ENCODE data around the gene PARP12.

Gene PARP12

DNA sequence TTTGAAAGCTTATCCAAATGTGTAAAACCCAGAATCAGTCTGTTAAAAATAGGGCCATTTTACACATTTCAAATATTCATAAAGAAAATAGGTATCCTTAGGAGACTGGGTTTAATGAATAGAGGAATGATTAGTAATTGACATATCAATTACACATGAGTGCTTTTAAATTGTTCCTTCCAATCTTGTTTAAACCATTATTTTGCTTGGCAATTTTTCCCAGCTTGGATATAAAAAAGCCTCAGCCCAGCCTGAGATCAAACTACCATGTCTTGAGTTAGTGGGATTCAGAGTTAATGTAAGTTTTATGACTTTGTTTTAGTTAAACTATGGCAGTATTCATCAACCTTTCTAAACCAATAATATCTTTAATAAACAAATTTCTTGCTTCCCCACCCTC lies 28.3 kb downstream of the PARP12 start:
- DNase-seq, result no peak

DNA sequence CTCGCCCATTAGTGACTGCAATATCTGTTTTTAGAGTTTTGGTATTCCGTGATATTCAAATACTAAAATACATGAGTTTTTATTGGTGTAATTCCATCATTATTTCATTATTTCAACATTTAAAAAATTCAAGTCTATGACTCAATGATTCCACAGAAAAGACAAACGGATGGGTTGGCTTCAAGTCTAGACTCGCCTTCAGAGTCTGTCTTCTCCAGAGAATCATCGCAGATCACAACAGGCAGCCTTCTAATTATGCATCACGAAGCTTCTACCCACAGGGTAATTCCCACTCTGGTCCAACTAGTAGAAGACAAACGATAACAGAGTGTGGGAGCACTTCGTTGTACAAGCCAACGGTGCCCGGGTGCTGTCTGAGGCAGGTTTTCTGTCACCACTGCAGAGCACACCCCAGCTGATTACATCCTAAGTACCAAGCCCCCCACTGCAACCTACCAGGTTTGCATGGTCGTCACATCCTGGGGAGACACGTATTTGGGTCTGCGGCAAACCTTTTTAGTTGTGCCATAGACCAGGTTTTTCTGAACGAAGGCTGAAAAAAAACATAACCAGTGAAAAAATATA lies 28.9 kb downstream of the PARP12 start:
- DNase-seq, result no peak

DNA sequence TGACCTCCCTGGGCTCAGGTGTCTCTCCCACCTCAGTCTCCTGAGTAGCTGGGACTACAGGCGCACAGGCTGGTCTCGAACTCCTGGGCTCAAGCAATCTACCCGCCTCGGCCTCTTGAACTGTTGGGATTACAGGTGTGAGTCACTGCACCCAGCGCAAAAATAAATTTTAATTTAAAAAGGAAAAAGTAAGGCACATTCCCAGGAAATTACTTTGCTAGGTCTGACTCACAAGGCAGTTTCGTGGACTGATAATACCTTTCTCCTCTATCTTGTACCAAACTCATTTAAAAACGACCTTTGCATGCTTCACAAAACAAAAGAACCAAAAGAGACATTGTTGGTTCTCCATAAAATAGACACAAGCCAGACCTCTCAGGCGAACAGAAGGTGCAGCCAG lies 29.7 kb downstream of the PARP12 start:
- DNase-seq, result no peak

DNA sequence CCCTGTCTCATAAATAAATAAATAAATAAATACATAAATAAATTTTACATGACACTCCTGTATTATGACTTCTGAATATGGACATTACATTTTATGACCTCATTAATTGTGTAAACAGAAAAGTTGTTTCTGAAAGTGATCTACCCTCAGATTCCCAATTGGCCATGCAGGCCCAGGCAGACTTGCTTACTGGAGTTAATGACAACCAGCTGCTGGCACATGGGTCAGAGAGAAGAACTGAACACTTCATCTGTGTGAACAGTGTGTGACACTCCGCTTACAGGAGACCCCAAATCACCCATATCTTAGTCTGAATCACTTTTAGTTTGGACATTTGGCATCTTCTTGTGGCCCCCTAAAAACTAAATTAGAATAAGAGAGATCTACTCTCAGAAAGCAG lies 31.4 kb downstream of the PARP12 start:
- DNase-seq, result no peak

DNA sequence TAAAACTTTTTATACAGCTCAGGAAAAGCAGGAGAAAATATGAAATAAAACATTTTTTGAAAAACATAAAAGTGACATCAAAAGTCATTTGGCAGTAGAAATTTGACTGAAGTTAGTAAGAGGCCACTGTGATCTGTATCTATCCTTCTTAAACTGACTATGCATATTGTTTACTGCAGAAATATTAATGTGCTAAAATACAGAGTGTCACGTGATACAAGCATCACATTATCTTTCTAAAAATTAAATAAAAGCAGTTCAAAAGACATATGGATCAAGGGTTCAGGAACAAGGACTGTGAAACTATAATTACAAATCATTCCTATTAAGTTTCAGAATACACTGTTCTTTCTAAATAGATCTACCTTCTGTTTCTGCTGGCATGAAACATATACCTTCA lies 33.7 kb downstream of the PARP12 start:
- no peak for DNase-seq

DNA sequence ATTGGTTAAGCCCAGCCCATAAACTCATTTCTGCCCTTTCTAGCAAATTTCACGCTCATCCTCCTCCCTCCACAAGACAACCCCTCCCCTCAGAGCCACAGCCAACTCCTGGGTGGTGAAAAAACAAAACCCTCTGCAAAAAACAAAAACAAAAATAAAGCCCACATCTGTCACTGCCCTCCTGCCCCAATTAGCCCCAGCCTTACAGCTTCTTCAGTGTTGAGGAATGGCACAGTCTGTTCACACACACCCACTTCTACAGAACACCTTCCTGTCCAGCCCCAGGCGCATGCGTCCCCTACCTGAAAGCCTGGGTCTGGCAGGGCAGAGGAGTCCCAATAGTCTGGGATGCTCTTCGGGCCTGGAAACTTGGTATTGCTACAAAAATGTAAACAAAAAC lies 34.4 kb downstream of the PARP12 start:
- no peak for DNase-seq

DNA sequence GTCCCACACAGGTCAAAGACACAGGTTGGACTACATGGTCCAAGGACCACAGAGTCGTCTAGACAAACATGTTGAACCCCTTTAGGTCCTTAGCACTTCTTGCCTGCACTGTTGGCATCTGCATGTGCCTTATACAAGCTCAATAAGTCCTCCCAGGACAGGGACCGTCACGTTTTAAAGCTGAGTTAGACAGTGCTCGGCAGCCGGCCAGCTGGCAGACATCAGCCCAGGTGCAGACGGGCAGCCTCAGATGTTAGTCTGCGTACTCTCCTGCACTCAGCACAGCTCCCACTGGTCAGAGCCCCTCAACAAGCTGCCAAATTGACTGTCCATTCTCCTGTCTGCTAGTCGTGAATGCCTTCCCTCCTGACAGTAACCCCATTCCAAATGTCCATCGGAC lies 34.9 kb downstream of the PARP12 start:
- no peak for DNase-seq

DNA sequence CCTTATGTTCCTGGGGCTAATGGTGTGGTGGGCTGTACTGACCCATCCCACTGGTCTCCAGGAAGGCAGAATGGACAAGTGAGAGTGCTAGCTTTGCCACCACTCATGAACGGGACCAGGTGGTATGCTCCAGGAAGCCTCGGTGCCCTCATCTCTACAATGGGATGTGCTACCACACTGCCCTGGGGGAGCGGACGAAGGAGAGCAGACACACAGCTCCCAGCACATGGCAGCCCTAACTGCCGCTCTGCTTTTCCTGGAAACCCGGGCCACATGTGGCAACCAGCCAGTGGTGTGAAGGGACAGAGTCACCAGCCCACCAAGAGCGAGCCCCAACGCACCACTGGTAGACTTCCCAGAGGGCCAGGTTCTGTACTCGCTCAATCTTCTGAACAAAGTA lies 35.8 kb downstream of the PARP12 start:
- no peak for DNase-seq

DNA sequence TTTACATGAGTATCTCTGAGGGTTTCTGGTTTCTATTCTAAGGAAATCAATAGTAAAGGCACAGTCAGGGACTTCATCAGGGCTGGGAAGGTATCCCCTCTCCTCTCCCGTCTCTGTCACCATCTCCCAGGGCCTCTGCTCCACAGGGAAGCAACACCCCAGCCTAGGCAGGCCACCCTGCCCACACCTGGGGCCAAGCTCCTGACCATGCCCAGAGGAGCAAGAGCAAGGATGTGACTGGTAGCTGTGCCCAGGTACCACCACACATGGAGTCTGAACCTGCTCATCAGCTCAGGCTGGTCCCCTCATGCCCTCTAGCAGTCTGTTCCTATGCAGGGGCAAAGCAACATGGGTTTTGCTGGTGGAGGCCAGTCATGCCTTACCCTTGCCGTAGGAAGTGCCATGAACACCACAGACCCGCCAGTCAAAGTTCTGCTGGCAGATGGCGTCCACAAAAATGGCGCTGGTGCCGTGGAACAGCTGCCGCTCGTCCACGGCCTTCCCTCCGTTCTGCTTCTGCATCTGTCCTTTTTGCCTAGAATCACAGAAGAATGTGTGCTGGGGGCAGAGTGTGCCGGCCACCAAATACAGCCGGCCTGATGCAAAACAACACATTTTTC lies 36.8 kb downstream of the PARP12 start:
- no peak for DNase-seq

DNA sequence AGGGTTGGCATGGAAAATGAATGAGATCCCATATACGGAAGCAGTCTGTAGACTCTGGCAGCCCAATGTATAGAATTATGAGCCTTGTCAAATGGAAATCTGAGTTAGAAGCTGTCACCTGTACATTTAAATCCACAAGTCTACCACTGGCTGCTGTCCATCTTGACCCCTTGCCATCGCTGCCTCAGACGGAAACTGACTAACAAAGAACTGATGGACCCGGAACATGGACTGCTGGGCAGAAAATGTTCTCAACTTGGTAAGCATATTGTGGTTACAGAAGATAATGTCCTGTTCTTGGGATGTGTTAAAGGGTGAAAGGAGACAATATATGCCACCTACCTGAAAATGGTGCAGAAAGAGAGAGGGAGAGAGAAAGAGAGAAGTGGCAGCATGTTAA lies 37.5 kb downstream of the PARP12 start:
- no peak for DNase-seq

DNA sequence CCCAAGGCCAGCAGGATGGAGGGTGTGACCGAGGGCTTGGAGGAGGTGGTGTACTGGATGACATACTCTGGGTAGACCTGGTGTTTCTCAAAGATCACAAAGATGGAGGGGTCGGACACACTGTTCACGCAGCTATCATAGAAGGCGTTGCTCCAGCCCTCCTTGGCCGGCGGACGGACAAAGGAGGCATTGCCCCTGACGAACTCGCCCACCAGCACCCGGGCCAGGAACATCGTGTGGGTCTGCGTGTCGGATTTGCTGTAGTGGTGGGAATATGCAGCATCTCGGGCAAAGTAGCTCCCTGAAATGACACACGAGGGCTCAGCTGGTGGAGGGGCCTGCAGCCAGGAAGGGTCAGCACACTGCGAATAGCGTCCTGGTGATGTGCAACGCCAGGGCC lies 38.2 kb downstream of the PARP12 start:
- DNase-seq, result no peak

DNA sequence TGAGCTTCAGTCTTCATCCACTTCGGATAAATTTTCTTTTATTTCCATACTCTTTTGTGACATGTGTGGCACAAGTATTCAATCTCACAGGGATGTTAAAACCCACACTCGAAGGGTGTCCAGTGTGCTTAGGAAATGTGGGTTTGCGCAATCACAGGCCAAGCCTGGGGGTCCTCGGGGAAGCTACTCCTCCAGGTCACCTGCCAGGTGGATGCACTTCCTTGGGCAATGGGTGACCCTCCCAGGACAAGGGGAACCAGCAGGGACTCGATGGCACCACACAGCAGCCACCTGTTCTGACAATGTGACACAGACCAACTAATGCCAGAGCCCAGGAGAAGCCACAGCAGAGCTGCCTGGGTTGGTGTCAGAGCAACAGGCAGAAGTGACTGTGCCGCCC lies 39.0 kb downstream of the PARP12 start:
- DNase-seq, result no peak

DNA sequence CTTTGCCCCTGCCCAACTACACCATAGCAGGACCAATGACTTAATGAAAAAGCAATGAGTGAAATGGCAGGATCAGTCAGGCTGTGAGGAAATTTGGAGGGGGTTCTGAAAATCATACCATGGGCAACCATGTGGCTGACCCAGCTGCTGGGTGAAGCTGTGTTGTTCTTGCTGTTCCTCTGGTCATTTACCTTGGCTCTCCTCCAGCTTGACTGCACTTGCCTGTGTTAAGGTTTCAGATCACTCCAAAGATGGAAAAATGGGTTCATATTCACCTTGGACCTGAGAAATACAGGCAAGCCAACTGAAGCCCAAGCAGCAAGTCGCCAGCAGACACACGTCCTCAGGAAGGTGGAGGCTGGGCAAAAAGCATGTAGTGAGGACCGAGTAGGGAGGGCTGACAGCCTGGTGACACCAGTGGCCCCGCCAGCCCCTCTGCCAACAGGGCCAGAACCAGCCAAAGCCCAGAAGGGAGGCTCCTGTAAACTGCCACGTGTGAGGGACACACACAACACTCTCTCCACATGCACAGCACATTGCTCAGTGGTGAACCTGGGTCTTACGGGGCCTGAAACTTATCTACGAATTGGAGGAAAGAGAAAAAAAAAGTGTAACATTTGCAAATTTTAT lies 40.1 kb downstream of the PARP12 start:
- no peak for DNase-seq

DNA sequence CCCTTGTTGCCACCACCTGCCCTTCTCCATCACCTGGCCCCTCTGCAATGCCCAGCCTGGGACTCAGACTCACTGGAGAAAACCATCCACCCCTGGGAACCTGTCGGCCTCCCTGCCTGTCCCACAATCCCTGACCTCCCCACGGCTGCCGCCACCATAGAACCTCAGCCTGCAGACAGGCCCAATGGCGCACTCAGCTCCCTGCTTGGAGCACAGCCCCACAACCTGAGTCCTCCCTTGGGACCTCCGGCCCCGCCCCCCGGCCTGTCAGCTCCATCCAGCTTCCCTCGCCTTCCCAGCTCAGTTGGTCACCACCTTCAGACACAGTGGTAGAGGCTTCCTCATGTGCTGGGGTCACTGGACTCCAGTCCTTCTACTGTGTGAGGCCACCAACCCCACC lies 41.1 kb downstream of the PARP12 start:
- DNase-seq, result no peak

DNA sequence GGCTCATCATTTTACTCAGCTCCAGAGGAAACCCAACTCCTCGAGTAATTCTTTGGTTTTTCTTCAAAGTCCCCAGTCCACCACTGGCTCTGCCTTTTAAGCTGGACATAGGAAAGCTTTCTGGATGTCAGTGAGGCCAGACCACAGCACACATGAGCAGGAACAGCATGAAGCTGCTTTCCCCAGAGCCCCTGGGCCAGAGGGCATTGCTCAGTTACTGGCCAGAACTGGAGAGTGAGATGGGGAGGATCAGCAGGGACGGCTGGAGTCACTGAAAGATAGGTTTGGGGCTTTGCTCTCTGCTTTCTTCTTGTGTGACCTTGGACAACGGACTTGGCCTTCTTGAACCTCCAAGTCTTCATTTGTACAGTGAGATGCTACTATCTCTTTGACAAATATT lies 43.1 kb downstream of the PARP12 start:
- no peak for DNase-seq

DNA sequence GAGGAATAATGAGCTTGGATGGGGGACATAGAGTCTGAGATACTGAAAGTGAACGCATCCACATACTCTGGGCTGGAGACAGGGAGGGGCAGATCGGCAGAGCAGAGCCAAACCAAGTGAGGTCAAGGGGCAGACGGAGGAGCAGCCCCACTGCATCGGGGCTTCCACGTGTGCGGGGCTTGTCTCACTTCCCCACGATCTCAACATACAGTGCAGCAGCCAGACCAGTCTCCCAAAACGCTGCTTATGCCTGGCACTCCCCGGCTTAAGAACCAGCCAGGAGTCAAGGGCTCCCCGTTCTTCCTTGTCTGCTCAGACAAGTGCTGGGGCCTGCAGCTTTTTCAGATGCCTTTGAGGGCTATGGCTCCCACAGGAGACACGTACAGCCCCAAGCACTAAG lies 43.6 kb downstream of the PARP12 start:
- DNase-seq, result no peak

DNA sequence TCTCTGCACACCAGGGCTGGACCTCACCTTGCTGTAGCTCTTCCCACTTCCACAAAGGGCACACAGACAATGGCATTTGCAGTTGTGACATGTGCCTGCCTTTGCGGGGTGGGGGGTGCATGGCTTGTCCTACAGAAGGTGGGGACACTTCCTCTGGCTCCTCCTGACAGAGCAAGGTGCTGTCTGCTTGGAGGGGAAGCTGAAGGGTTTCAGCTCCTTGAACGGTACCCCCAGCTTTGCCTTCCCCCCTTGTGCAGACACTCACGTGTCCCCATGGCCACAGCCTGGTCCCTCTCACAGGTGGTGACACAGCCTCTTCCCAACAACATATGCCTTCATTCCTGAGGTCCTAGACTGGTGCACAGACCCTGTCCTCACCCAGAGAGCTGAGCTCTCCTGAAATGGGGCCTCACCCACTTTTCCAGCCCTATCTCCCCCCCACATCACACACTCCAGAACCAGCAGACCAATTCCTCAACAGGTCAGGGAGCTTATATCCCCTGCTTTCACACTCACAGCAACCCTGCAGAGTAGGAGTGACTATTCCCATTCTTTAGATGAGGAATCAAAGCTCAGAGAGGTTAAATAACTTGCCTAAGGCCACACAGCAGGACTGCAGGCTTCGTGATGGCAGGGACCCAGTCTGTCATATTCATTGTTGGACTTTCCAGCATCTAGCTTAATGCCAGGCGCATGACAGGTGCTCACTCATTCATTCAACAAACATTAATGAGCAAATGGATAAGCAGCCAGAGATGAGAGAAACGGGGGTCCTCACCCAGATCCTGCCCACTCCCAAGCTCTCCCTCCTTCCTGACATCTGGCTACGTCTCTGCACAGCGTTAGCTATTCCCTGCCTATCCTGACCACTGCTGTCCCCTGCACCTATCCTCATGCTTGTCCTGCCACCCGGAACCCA lies 44.4 kb downstream of the PARP12 start:
- no peak for DNase-seq

DNA sequence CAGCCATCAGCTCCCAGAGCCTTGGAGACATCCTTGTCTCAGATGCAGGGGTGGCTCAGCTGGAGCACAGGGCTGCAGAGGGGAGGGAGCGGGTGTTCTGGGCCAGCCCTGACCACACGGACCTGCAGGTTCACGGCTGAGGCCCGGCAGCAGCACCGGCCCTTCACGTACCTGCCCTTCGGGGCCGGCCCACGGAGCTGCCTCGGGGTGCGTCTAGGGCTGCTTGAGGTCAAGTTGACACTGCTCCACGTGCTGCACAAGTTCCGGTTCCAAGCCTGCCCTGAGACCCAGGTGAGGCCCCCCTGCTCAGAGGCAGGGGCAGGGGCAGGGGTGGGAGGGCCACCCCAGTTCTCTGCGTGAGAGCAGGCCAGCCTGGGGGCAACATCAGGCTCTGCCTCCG lies 45.2 kb downstream of the PARP12 start:
- no peak for DNase-seq

DNA sequence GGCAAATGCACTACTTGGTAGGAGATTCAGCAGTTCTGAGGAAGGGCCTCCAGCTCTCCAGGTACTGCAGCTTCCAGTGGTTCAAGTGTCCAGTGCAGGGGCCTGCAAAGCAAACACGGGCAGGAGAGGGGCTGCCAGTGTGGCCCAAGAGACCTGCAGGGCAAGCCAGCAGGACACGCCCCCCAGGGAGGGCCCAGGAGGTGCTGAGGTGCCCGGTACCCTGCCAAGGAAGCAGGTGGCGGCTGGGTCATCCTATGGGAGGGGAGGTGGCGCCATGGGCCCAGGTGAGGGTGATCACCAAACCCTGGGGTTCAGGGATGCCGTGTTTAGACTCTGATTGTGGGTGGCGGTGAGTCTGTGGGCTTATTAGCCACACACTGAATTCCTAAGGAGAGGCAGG lies 45.7 kb downstream of the PARP12 start:
- no peak for DNase-seq

DNA sequence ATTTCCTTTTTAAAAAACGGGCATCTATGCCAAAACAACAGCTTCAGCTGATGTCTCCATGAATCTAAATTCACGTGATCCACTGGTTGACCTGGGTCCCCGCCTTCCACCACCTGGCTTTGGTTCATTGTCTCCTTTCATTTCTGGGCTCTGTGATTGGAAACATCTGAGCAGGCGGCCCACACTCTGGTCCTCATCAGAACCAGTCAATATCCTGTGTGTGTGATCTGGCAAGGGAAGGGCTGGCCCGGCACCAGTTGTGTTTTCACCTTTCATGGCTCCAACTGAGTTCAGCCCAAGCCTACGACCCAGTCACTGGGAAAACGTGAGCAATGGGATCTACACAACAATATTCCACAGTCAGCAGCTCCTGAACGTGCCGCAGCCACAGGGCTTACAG lies 46.2 kb downstream of the PARP12 start:
- no peak for DNase-seq

DNA sequence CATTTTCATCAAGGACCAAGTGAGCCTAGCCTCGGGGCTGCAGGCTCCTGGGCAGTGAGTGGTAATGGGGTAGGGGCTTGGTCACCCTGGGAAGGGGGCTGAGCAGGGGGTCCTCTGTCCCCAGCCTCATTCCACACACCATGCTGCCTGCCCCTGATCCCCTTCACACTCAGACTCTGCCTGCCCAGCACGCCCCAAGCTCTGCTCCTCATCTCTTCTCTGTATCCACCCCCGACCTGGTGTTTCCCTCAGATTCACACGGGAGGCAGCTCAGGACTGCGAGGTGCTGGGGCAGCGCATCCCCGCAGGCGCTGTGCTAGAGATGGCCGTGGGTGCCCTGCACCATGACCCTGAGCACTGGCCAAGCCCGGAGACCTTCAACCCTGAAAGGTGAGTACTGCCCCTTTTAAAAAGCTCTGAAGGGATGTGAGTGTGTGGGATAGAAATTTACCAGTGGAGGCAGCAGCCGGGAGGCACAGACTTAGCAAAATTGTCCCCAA lies 47.2 kb downstream of the PARP12 start:
- no peak for DNase-seq

DNA sequence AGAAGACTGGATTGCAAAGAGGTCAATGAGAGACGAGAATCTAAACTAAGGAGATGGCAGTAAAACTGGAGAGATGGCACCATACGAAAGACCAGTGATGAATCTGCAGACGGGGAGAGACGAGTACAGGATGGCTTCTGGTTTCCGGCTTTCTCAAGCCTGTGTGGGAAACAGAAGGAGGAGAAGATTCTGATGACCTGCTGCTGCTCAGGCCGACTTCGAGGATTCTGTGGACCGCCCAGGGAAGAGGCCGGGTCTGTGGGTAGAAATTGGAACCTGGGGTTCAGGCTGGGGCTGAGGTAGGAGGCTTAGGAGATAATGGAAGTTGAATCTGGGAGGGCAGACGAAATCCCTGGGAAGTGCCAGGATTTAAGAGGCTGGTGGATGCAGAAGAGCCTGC lies 48.6 kb downstream of the PARP12 start:
- DNase-seq, result no peak

DNA sequence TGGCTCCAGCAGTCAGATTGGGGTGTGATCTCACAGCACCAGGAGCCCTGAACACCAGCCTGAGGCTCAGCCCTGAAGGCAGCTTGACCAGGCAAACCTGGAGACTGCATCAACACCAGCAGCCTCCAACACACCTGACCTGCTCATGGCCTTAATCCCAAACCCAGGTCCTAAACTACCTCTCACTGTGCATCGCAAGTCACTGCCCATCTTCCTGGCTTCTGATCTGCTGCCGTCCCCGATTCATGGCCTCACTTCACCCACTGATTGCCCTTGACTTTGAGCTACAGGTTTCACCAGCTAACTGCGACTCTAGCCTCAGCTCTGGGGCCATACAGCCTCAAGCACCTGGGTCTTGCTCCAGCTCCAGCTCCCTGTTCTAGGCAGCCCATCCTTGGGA lies 49.1 kb downstream of the PARP12 start:
- DNase-seq, result no peak
